ENCODE measurements around the gene GZMA.

DNA sequence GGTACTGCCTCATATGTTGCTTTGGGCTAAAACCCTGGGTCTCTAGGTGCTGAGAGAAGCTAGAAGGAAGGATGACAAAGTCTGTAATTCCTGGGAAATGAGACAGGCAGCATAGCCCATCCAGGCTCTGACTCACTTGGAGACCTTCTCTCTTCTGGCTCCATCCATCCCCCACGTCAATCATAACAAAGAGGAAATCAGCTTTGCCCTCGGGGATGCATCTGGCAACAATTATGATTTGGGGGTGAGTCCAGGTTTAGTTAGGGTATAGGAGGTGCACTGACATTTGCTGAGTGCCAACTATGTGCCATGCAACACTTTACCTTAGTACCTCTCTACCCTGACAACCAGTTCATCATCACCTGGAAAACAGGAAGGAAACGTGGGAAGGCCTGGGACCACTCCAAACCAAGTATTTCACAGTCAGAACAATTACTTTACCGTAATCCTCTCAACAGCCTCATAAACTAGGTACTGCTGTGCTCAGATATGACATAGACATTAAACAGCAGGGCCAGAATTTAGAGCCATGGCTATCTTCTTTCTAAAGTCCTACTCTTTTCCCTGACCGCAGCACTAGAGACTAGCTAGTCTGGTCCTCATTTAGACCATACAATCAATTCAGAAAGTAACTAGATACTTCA is 39.1 kb upstream of the GZMA start:
- TF ChIP-seq, protein P1, sequence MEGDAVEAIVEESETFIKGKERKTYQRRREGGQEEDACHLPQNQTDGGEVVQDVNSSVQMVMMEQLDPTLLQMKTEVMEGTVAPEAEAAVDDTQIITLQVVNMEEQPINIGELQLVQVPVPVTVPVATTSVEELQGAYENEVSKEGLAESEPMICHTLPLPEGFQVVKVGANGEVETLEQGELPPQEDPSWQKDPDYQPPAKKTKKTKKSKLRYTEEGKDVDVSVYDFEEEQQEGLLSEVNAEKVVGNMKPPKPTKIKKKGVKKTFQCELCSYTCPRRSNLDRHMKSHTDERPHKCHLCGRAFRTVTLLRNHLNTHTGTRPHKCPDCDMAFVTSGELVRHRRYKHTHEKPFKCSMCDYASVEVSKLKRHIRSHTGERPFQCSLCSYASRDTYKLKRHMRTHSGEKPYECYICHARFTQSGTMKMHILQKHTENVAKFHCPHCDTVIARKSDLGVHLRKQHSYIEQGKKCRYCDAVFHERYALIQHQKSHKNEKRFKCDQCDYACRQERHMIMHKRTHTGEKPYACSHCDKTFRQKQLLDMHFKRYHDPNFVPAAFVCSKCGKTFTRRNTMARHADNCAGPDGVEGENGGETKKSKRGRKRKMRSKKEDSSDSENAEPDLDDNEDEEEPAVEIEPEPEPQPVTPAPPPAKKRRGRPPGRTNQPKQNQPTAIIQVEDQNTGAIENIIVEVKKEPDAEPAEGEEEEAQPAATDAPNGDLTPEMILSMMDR (IDR thresholded peaks at IDR 0.05): no peak
- no peak for TF ChIP-seq POLR2A (IDR thresholded peaks at IDR 0.05)

Measured in lower leg skin (tissue), 3 donors.